ENCODE results near the gene ANKRD13D.
"Not testable (repeated sequence)": the region's sequence is repeated elsewhere in the genome, so short reads cannot be mapped to it uniquely, and the experiment has no call there.

Gene ANKRD13D

DNA sequence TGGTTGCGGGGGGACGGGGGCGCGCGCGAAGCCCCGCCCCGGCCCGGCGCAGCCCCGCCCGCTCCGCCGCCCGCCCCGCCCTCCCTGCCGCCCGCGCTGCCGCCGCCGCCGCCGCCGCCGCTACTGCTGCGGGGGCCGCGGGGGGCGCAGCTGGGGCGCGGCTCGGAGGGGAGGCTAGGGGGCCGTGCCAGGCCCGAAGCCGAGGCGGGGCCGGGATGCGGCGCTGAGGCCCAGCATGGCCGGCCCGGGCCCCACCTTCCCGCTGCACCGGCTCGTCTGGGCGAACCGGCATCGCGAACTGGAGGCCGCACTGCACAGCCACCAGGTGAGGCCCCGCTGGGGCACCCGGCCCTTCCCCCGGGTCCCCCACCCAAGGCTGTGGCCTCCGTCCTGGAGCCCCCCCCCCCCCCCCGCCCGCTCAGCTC, at the start of gene ANKRD13D:
Gene ANKRD13D (plus strand): TSS at position 78 of the 425 bp plus-strand sequence. CDS start 158 bp downstream, at position 236.
- DNase-seq: peak; percentile 73 to 74

DNA sequence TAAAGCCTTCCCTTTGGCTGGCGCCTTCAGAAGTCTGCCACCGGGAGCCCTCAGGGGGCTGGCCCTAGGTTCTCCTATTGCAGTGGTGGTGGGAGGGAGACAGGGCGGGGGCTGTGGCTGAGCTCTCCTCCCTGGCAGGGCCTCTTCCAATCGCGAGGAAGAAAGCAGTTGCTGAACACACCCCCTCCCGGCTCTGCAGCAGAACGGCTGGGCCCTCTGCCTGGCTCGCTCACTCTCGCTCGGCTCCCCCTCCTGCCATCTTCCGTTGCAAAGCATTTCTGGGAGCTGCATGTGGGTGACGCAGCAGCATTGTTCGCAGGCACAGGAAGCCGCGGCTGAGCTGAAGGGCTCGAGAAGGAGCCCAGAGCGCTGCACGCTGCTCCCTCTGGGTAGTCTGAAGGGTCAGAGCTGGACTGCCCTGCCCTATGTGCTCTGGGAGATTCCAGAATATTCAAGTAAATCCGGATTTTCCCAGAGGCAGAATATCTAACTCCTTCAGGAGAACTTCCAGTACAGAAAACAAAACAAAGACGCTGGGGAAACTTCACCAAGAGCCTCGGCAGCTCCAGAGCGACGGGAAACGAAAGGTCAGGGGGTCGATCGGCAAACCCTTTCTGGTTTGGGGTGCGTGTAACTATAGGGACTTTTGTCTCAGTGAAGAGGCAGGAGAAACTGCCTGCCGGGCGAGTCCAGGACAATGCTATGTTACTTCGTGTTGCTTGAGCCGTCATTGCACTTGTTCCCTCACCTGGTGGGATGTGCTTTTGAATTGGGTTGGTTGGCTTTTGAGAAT, 49.1 kb upstream of the ANKRD13D start:
- peak; percentile 97 to 98 for DNase-seq

DNA sequence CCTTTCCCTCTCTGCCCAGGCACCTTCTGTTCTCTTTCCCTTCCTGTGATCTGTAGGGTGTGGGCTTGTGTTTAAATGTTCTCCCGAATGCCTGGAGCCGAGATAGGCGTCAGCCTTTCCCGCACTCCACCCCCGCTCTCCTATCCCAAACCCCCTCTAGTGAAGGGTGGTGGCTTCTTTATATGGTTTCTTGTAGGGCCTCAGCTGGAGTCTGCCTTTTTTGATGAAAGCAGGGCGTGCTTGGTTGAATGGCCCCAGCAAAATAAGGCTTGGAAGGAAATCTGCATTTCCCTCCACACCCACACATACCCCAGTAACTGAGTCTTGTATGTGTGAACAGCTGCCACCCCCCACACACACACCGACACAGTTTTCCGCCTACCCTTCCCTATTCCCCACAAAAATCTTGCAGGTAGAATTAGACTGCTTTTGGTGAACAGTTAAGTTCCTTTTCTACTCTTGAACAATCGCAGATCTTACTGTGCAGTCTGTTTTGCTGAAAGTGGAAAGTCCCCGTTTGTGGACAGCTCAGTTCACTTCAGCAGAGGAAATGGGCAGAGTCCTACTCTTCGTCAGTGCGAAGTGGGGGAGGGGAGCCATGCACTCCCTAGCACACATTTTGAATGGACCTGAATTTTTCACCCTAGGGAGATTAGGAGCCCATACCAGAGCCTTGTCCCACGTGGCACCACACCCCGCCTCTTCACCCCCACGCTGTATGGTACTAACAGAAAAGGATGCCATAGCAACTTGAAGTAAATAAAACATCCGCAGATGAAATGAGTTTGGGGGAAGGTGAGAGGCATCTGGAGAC, 48.3 kb upstream of the ANKRD13D start:
- DNase-seq: peak; percentile 37 to 59

DNA sequence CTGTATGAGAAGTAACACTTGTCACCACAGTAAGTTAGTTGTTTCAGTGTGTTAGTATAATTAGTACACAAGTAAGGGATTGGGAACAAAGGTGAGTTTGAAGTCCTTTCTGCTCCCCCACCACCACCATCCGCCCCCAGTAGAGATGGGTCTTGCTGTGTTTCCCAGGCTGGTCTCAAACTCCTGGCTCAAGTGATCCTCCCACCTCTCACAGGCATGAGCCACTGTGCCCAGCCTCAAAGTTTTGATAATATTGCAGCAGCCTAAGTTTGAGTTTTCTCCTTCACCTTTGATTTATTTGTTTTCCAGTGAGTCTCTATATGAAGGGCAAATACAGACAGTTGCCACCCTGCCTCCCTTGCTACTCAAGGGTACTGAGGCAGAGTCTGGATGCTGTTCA, 46.6 kb upstream of the ANKRD13D start:
- no peak for DNase-seq

DNA sequence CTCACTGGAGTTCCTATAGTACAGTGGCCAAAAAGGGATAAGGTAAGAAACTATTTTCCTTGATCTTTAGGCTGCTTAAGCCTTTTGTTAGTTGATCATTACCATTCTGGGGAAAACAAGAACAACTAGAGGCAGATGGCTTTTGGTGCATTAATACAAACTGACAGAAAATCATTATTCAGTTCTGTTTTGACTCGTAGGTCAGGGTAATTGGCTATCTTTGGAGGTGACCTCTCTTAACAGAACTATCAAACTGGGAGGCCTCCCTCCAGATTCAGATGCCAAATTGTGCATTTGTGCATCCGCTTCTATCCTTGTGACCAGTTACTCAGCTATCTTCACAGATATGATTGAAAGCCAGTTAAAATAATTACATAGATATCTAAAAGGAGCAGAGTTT, 46.1 kb upstream of the ANKRD13D start:
- DNase-seq: no peak

DNA sequence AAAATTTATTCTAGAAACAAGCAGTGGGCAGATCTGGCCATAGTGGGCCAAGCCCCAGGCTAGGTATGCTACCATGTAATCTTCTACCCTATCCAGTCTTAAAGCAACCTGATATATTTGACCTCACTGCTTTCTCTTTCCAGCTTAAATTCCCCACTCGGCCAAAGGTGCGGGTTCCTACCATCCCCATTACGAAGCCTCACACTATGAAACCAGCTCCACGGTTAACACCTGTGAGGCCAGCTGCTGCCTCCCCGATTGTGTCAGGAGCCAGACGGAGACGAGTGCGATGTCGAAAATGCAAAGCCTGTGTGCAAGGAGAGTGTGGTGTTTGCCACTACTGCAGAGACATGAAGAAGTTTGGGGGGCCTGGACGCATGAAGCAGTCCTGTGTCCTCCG, 44.1 kb upstream of the ANKRD13D start:
- DNase-seq: no peak

DNA sequence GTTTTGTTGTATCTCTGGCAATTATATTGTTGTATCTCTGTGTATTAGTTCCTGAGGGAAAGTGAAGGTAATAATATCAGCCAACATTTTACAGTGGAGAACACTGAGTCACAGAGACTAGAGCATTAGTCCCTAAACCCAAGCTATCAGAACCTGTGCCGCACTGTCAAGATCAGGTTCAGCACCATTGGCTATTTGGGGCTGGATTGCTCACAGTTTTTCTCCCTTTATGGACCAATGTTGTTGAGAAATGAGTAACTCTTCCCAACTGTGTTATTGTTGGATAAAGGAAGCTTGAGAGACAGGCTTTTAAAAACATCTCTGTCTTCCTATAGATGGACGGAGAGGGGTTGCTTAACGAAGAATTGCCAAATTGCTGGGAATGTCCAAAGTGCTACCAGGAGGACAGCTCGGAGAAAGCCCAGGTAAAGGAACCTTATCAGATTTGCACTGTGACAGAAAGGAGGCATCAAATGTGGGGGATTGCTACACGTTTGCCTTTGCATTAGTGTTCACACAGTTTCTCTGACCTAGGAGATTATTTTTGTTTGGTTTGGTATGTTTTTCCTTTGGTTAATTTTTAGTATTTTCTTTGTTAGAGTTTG, 41.1 kb upstream of the ANKRD13D start:
- no peak for DNase-seq

DNA sequence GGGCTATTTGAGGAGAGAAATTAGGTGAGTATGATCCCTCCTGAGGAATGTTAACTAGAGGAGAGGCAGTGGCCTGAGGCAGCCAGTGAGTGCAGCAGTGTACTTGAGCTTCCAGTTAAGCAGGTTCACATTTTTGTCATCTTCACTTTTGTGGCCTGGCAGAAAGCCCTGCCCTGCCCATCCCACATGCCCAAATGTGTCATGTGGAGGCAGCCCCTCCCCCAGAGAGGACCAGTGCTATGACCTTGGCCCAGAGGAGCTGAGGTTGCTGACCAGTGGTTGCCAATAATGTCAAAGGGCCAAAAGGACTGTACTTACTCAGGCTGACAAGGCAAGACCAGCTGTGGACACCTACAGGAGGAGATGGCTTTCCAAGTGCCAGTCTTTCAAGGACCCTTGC, 40.5 kb upstream of the ANKRD13D start:
- no peak for DNase-seq

DNA sequence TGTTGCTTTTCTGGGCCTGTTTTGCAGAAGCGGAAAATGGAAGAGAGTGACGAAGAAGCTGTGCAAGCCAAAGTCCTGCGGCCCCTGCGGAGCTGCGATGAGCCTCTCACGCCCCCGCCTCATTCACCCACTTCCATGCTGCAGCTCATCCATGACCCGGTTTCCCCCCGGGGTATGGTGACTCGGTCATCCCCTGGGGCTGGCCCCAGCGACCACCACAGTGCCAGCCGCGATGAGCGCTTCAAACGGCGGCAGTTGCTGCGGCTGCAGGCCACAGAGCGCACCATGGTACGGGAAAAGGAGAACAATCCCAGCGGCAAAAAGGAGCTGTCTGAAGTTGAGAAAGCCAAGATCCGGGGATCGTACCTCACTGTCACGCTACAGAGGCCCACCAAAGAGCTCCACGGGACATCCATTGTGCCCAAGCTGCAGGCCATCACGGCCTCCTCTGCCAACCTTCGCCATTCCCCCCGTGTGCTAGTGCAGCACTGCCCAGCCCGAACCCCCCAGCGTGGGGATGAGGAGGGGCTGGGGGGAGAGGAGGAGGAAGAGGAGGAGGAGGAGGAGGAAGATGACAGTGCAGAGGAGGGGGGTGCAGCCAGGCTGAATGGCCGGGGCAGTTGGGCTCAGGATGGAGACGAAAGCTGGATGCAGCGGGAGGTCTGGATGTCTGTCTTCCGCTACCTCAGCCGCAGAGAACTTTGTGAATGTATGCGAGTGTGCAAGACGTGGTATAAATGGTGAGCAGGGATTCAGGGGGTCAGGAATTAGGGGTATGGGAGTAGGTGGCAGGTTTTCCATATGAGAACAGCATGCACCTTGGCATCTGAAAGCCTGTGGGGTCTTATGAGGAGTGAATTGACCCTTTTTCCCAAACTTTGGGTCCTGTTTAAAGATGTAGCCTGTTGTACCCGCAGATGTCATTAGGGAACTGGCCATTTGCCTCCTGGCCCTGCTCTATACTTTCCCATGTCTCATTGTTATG, 38.8 kb upstream of the ANKRD13D start:
- no peak for DNase-seq

DNA sequence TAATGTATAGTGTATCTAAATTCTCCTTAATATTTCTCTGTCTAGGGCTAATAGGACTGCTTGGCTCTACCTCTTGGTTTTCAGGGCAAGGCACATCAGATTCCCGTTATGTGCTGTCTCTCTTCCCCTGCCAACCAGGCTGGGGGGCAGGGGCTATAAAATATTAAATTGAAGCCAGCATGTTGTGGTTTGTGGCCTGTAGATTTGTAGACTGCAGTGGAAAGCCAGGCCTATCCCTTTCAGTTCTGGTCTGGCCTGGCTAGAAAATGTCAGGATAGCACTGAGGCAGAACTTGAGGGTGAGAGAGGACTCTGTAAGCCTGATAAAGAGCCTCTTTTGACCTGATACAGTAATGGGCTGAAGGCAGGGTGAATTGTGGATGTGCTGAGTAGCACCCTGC, 37.3 kb upstream of the ANKRD13D start:
- no peak for DNase-seq

DNA sequence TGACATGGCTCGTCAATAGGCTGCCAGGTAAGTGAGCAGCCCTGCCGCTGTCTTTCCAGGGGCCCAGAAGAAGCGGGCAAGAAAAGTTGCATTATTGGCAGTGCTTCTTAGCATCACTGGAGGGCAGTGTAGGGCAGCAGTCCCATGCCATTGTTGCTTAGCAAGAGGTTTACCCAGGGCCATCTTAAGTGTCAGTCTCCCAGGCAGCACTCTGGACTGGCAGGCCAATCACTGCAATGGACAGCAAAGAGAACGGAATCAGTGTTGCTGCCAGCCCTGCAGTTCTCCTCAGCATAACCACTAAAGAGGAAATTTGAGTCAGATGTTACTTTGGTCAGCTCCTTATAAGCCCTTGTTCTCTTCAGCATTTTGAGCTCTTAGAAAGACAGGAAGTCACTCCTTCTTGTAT, 36.3 kb upstream of the ANKRD13D start:
- no peak for DNase-seq

DNA sequence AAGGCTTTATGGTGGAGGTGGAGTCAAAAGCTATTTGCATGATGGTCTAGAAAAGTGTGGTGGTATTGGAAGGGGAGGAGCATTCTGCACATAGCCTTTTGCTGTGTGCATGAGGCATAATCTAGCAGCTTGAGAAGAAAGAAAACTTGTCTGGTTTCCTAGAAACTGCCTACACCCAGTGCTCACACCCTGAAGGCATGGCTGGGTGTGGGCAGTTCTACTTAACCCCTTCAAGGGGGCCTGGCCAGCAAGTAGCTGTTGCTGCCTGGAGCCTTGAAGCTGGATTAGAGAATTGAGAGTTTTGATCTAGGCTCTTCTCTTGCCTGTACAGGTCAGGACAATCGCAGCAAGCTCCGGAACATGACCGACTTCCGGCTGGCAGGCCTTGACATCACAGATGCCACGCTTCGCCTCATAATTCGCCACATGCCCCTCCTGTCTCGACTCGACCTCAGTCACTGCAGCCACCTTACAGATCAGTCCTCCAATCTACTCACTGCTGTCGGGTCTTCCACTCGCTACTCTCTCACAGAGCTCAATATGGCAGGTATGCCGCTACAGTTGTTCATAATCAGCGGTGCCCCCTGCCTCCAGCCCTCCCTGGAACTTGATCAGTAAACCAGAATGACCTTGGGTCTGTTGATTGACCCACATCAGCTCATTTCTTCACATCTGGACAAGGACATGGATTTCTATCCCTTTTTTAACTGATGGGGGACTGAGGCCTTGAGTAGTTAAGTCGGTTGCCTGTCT, 35.1 kb upstream of the ANKRD13D start:
- DNase-seq: no peak

DNA sequence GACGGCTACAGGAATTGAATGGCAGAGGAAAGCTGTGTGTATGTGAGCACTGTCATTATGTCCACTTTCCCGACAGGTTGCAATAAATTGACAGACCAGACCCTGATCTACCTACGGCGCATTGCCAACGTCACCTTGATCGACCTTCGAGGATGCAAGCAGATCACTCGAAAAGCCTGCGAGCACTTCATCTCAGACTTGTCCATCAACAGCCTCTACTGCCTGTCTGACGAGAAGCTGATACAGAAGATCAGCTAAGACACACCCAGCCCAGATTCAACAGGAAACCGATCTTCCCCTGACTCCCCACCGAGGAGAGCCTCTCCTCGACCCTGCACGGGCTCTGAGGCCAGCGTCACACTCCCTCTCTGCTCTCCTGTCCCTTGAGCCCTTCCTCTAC, 34.3 kb upstream of the ANKRD13D start:
- no peak for DNase-seq

DNA sequence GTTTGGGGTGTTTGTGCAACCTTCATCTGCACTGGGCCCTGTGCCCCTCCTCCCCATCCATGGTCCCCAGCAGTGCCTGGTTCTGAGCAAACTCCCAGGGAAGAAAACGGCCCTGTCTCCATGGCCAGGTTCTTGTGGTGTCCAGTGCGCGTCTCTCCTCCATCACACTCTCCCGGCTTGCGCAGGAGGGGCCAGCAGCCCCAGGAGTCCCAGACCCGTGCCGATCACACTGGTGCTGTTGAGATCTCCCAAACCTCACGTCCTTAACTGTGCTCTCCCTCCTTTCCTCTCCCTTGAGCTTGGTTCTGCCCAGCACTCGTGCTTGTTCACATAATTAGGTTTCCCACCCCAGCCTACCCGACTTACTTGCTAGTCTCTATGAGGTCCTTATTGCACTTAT, 33.8 kb upstream of the ANKRD13D start:
- no peak for DNase-seq

DNA sequence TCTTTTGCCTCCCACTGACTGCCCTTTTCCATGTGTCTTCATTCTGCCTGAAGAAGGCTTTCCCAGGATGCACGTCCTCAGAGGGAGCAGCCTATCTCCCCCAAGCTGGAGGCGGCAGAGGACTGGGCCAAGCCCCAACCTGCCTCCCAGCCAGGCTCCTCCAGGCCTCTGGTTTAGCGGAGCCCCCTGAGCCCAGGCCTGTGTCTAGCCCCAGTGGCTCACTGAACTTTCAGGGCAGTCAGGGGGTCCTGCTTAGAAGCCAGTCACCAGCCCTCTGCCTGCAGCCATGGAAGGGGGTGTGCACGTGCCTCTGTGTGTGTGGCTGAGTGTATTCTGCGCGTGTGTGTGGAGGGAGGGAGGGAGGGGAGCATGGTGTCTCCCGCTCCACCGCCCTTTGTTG, 33.2 kb upstream of the ANKRD13D start:
- DNase-seq: no peak

DNA sequence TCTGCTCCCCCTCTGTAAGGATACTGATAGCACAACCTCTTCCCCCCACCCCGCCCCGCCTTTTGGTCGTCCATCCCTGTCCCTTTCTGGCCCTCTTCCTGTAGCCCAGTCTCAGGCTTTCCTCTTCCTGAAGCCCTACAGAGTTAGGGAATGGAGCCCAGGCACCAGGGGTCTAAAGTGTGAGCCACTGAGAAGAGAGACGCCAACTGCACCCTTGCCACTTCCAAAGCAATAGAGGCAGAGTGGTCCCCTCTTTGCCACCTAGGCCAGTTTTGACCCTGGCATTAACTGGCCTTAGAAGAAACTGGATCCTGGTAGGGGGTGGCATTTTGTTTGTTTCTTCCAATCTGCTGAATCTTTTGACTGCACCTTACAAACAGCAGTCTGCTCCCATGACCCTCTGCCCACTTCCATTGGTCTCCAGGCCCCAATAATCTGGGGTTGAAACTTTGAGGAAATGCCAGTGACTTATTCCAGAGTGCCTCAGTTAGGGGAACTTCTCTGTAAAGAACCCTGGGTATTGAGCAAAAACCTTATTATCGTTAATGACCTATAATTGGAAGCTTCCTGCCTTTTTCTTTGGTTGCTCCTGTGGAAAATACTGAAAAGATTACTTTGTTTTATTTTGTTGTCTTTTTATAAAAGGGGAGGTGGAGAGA, 32.5 kb upstream of the ANKRD13D start:
- no peak for DNase-seq

DNA sequence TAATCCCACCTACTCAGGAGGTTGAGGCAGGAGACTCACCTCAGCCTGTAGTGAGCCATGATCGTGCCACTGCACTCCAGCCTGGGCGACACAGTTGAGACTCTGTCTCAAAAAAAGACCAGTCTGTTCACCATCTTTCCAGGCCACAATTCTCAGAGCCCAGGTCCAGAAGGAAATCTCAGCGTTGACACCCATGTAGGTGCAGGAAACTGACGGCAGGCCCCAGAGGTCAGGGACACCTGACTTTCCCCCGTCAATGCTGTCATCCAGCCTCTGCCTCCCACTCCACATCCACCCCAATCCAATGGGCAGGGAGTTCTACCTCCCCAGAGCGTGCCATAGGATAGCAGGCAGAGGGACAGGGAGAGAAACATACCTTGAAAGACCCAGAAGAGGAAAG, 28.7 kb upstream of the ANKRD13D start:
- DNase-seq: no peak

DNA sequence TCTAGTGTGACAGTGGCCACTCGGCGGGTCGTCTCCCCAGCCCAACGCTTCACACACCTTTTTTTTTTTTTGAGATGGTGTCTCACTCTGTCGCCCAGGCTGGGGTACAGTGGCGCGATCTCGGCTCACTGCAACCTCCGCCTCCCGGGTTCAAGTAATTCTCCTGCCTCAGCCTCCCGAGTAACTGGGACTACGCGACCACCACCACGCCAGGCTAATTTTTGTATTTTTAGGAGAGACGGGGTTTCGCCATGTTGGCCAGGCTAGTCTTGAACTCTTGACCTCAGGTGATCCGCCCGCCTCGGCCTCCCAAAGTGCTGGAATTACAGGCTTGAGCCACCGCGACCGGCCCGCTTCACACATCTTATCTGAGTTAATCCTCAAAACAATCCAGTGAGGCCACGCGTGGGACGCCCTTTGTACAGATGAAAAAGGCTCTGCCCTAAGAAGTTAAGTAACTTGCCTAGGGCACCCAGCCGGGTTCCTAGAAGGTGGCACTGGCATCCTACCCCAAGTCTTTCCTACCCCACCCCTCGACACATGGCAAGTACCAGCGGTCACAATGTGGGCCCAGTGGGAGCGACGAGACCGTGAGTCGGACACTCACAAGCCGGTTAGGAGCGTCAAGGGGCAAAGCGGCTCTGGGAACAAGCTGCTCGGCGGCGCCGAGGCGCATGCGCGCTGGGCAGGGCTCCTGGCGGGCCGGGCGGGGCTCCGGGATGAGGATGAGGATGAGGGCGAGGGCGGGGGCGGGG, 28.0 kb upstream of the ANKRD13D start:
- not testable (repeated sequence) for DNase-seq

DNA sequence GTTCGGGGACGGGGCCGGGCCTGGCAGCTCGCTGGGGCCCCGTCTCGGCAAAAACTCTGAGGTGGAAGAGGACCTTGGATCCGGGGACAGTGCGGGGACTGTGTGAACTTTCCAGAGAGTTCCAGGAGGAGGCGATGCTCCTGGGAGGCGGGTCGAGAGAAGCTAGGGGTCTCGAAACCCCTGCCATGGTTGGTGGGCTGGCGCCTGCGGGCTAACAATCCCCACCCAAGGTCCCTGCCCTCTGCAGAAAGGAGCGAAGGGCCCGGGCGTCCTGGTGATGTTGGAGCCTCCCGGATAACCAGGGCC, 27.5 kb upstream of the ANKRD13D start:
- no peak for DNase-seq

DNA sequence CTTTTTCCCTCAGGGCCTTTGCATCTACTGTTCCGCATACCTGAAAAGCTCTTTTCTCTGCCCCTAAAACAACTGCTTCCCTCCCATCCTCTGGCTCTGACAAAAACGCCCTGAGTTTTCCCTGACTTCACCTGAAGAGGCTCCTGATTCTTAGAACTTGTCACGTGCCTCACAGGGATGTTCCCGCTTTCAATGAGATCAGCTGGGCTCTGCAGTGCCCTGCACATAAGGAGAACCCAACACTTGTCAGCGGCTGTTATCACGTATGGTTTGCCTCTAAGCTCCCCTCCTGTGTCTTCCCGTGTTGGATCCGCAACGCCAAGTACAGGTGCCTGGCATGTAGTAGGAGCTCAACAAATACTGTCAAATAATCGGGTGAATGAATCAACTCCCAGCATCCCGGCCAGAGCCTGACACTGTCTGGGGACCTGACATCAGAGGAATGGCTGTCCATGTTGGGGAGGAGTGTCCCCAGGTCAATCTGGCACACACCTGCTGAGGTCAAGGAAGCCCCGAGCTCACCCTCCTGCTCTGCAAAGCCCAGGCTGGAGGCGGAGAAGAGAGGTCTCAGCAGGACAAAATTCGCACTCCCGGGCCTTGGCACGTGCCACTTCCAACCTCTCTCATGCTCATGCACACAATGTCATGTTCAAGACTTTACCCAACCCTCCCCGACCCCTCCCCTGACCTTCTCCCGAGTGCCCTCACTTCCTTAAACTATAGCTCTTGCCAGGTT, 27.0 kb upstream of the ANKRD13D start:
- DNase-seq: no peak

All from NCI-H2081 (cell line).